Jurkat, Clone E6-1 (cell line): ENCODE results near the gene PSMC5.
"Not testable (repeated sequence)": the region's sequence is repeated elsewhere in the genome, so short reads cannot be mapped to it uniquely, and the experiment has no call there.

ENCODE experiments used
- DNase-seq: peaks from one replicate; pipeline ENCODE4 v3.0.0-alpha.2; 2011; ENCODE audit warnings: low read depth, low spot score
- H3K4me3 ChIP-seq: 2 replicates; pipeline ENCODE4 v1.5.1; 2011; ENCODE audit warnings: mild to moderate bottlenecking, low read length, control low read depth, moderate library complexity

PSMC5 gene

DNA sequence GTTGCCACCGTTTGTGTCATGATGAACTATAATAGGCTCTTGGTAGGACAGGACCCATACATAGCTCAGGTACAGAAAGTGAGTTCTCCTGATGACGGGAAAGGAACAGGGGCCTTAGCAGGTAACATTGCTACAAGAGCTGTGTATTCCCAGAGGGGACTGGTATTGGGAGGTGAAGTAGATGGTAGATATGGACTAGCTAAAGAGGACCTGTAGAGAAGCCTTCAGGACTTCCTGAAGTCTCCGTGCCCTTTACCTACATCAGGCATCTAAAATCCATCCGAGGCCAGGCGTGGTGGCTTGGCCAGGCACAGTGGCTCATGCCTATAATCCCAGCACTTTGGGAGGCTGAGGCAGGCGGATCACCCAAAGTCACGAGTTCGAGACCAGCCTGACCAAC is 28.0 kb downstream of the PSMC5 start:
- H3K4me3 ChIP-seq, result no peak overlapping the region

DNA sequence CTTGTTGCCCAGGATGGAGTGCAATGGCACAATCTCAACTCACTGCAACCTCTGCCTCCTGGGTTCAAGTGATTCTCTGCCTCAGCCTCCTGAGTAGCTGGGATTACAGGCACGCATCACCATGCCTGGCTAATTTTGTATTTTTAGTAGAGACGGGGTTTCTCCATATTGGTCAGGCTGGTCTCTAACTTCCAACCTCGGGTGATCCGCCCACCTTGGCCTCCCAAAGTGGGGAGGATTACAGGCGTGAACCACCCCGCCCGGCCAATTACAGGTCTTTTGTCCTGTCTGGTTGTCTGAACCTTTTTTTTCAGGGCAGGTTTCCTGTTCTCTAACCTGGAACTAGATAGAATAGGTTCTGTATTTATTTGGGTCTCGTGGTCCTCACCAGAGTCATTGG is 29.2 kb downstream of the PSMC5 start:
- DNase-seq, H3K4me3 ChIP-seq: not testable (repeated sequence)

More for the DNA sequence above, 28.0 kb downstream of the PSMC5 start:
- DNase-seq, result no peak

DNA sequence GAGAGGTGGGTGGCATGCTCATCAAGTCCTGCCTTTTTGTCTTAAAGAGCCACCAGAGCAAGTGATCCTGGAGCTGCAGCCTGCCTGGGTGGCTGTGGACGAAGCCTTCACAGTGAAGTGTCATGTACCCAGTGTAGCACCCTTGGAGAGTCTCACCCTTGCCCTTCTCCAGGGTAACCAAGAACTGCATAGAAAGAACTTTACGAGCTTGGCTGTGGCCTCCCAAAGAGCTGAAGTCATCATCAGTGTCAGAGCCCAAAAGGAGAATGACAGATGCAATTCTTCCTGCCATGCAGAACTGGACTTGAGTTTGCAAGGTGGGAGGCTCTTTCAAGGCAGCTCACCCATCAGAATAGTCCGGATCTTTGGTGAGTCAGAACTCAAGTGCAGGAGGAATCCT is 32.0 kb downstream of the PSMC5 start:
- H3K4me3 ChIP-seq, result no peak overlapping the region
- no peak for DNase-seq

DNA sequence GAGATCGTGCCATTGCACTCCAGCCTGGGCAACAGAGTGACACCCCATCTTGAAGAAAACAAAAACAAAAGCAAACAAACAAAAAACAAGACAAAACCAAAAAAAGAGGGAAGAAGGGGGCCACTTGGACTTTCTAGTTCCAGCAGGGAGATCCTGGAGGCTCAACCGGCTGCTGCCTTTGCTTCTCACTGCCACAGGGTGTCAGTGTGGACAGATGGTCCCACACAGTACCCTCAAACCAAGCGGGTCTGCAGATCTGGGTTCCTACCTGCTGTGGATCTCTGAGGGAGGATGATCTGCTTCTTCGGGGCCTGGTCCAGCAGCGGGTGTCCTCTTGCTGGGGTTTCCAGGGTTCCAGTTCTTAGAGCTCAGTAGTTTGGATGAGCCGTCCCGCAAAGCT is 39.4 kb downstream of the PSMC5 start:
- not testable (repeated sequence) for H3K4me3 ChIP-seq, DNase-seq

DNA sequence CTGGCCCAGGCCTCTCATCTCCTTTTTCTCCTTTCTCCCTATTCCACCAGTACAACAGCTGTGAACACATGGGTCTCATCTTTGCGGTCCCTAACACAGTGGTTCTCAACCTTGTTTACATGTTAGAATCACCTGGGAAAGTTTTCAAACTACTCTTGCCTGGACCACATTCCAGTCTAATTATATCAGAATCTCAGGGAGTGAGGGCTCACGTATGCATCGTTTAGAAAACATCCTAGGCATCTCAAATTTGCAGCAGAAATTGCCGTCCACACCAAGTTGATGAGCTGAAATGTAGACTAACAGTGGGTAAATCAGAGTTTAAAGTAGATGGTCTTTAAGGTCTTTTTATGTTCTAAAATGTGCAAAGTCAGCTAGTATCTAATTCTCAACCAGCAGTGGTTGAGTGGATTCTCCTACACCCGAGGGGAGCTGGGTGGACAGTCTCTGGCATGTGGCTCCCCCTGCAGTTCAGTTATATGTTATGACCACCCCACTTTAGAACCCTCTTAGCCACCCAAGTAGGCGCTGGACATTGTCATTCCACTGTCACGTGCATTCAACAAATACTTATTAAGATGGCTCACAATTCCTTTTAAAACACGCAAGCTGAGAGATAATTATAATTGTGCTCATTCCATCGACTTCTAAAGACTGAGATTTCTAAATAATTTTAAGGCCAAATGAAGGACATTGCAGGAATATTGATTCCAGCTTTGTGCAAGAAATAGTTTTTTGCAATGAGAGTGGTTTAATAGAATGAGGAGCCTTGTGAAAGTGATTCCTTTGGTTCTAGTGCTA is 42.5 kb downstream of the PSMC5 start:
- not testable (repeated sequence) for H3K4me3 ChIP-seq, DNase-seq

DNA sequence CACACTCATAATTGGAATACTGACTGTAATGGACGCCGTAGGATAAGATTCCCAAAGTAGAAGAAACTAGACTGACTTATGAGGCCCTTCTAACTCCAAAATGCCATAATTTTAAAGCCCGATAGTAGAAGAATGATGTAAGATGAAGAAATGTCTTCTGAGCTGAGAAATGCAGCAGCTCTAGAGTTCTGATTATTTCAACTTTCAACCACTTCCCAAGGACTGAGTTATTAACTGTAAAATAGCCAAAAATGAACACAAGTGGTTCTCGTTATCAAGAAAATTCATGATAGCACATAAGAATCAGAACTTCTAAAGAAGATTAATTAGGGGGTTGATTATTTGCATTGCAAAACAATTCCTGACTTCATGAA is 43.0 kb downstream of the PSMC5 start:
- not testable (repeated sequence) for H3K4me3 ChIP-seq, DNase-seq

DNA sequence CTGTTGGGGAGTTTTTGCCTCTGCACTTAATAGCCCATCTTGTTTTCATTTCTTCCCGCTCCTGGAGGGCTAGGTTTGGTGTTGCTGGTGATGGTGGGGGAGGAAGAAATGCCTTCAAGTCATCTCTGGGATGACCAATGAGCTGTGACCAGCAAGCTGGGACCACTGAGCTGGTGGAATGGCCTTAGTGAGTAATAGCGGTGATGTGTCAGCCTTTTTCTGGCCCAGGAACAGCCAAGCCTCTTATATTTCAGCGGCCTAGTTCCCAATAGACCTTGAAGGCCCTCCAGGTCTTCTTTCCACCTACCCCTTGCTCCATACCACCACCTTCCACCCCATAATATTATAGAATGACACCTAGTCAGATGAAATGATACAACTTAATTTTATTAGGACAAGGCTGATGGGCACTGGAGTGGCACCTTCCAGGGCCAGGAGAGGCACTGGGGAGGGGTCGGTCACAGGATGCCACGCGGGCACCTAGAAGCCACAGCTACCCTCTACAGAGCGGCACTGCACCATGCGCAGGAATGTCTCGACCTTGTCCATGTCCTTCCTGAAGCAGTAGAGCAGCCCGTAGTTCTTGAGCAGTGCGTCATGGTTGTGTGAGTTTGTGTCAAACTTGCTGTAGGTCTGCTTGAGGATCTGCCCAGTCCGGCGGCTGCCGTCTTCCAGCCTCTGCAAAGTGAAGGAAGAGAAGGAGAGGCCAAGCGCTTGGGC is 44.6 kb downstream of the PSMC5 start:
- DNase-seq, H3K4me3 ChIP-seq: not testable (repeated sequence)

DNA sequence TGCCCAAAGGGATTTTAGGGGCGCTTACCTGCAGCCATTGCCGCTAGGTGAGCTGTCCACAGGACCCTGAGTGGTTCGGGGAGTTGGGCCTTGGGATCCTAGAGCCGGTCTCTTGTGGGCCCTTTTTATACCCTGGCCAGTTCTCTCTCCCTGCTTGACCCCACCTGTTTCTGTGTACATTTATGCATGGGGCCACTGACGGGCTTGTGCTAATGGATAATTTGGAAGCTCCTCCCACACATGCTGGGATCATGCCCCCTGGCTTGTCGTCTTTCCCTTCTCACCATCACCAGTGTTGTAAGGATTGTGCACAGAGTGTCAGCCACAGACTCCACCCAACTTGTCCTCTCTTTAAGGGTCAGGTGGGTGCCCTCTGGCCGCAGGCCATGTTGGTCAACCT is 46.3 kb downstream of the PSMC5 start, which contains the start of gene CSH2:
Gene CSH2 (minus strand): TSS at position 101 of the 400 bp plus-strand sequence. CDS start 63 bp downstream, at position 38.
- not testable (repeated sequence) for DNase-seq, H3K4me3 ChIP-seq

DNA sequence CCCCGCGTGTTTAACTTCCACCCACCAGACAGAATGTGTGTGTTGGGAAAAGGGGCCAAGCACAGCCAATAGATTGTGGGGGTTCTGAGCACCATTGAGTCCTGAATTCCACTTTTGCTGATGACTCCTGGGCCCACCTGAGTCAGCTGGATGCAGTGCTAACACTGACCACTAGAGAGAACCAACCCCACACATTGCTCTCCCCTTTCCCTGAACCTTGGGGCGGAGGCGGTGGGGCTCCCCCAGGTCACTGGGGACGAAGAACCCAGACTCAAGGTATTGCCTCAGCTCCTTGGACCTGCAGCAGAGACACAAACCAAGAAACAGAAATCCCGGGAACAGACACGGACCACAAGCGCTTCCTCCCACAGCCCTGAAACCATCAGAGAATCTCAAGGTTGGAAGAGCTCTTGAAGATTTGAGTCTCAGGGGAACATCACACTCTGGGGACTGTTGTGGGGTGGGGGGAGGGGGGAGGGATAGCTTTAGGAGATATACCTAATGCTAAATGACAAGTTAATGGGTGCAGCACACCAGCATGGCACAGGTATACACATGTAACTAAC is 46.9 kb downstream of the PSMC5 start:
- H3K4me3 ChIP-seq, DNase-seq: not testable (repeated sequence)

DNA sequence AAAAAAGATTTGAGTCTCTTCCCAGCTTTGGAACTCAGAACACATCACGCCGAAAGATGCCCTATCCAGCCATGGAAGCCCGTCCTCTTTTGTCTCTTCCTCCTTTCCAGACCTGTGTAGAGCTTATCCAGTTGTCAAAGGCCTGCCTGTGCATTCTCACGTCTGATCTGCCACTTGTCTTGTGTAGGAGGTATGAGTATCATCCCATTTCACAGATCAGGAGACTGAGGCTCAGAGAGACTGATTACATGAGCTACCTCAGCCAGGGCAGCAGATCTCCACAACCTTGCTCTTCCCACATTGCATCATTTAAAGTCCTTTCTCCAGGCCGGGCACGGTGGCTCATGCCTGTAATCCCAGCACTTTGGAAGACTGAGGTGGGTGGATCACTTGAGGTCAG is 47.5 kb downstream of the PSMC5 start:
- not testable (repeated sequence) for H3K4me3 ChIP-seq, DNase-seq

DNA sequence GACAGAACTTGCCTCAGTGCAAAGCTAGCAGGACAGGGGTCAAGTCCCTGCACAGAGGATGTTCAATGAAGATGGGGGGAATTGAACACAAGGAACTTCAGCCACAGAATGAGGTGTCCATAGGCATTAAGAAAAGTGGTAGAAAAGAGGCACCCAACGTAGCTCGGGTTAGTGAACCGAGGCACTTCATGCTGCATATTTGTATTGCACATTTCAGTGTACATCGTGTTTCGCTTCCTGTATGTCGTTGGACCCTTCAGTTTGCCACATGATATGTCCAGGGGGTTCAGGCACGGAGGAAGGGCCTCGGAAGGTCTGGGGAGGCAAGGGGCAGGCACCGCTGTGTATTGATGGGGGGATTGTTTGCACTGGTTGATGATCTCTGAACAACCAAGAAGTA is 51.2 kb downstream of the PSMC5 start:
- H3K4me3 ChIP-seq, DNase-seq: not testable (repeated sequence)

DNA sequence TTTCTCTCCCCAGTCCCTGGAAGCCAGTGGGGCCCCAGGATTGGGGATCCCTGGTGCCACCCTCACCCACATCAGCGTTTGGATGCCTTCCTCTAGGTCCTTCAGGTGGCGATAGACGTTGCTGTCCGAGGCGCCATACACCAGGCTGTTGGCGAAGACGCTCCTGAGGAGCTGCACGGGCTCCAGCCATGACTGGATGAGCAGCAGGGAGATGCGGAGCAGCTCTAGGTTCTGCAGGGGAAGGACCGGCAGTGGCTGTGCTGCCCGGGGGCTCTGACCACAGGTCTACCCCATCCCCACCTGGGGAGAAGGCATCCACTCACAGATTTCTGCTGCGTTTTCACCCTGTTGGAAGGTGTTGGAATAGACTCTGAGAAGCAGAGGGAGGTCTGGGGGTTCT is 53.5 kb downstream of the PSMC5 start:
- H3K4me3 ChIP-seq, result no peak overlapping the region
- DNase-seq, result no peak

DNA sequence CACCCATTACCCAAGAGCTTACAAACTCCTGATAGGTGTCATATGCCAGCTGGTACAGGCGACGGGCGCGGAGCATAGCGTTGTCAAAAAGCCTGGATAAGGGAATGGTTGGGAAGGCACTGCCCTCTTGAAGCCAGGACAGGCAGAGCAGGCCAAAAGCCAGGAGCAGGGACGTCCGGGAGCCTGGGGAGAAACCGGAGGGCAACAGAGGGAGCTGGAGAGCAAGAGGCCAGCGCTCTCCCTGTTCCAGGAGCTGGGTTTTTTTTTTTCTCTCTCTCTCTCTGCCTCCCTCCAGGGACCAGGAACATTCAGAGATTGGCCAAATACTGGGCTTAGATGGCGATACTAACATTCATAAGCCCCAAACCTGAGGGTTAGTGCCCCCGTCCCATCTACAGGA is 54.1 kb downstream of the PSMC5 start:
- not testable (repeated sequence) for DNase-seq, H3K4me3 ChIP-seq
